WTC11 (cell line): Measurements from ENCODE around the gene FICD.

ENCODE experiments used
- ATF3 ChIP-seq: sonication (generic); formaldehyde crosslinking; conservative IDR thresholded peaks from 2 replicates; pipeline ENCODE4 v1.8.1; 2022; ENCODE audit warnings: mild to moderate bottlenecking, missing genetic modification reagents
- ESRRA ChIP-seq: sonication (generic); formaldehyde crosslinking; IDR thresholded peaks from 2 replicates; pipeline ENCODE4 v1.8.1; 2022; ENCODE audit warnings: mild to moderate bottlenecking, missing genetic modification reagents, borderline replicate concordance

GRCh38 chr12:108479364-108480070, 35.6 kb upstream of the FICD start:
- TF ChIP-seq ATF3 (no peak), ESRRA (CRISPR knock-in tag) (no peak)
